ENCODE results near the gene MOGAT3.
"Not testable (repeated sequence)": the region's sequence is repeated elsewhere in the genome, so short reads cannot be mapped to it uniquely, and the experiment has no call there.

Gene MOGAT3

DNA sequence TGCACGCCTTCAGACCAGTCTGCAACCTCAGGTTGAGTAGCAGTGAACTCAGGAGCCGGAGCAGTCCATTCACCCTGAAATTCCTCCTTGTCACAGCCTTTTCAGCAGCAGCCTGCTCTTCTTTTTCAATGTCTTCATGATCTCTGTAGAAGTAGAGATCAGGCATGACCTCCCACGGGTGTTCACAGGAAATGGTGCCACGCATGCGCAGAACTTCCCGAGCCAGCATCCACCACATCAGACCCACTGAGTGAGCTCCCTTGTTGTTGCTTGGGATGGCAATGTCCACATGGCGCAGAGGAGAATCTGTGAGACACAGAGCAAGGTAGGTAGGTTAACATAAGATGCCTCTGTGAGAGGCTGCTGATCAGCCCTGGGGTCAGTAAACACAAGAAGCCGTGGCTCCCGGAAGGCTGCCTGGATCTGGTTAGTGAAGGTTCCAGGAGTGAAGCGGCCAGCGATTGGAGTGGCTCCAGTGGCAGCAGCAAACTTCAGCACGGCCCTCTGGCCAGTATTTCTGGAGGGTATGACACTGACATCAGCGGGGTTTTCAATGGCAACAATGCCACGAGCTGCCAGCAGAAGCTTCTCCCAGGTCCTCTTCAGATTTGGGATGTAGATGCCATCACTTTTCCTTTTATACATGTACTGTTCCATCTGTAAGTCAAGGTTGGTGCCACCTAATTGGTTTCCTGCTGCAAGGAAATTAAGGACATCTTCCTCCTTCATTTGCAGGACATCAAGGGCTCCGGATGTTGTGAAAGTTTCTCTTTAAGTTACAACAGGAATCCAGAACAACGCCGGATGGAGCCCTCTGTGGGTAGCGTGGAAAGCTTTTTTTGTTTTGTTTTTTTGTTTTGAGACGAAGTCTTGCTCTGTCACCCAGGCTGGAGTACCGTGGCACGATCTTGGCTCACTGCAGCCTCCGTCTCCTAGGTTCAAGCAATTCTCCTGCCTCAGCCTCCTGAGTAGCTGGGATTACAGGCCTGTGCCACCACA is 3.2 kb upstream of the MOGAT3 start:
- not testable (repeated sequence) for DNase-seq

DNA sequence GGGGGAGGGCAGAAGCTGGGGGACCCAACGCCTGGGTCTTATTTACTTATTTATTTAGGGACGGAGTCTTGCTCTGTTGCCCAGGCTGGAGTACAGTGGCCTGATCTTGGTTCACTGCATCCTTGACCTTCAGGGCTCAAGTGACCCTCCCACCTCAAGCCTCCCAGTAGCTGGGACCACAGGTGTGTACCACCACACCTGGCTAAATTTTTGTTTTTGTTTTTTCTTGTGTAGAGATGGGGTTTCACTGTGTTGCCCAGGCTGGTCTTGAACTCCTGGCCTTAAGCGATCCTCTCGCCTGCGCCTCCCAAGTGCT is 1.7 kb upstream of the MOGAT3 start:
- no peak for DNase-seq

DNA sequence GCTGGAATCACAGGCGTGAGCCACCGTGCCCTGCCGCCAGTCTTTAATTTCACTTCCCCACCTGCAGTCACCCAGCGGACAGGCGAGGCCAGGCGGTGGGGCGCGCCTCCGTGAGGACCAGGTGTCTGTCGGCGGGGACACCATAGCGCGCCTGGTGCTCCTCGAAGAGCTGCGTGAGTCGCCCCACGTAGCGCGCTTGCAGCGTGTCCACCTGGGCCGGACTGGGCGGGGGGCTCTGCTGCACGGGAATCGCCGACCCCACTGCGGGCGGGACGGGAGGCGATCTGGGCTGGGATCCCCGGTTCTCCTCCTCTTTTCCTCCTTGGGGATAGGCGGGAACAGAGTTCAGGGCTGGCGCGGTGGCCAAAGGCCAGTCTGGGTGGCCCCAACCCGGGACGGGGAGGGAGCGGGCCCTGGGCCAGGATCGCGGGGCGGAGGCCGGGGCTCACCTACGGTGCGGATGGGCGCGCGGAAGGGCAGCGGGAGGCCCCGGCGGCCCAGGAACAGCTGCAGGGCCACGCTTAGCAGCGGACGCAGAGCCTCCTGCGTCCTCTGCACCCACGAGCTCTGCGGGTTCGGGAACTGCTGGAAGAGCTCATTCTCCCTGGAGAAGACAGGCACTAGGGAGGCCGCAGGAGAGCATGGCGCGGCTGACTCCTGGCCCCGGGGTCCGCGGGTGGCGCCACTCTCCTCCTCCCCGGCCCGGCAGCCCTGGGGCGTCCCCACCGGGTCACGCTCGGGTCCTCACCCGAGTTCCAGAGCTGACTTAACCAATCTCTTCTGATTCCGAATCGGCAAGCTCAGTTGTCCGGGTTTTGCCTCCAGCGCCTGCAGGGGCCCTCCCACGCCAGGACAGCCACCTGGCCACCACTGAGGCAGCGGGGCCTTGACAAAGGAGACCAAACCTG is 1.1 kb upstream of the MOGAT3 start:
- DNase-seq: peak; percentile 60

DNA sequence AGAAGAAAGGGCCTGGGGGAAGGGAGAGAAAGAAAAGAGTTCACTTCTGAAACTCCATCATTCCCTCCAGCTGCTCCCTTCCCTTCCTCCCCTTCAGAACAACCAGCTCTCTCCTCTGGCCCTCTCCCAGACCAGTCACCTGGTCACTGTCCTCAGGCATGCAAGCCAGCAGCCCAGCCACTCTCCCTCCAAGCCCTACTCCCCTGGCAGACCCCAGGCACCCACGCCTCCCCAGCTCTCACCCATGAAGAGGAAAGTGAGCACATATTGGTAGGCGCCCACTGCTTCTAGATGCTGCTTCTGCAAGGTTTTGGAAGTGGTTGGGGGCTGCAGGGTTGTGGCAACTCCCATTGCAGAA is 353 bp downstream of the MOGAT3 start:
- DNase-seq: no peak

DNA sequence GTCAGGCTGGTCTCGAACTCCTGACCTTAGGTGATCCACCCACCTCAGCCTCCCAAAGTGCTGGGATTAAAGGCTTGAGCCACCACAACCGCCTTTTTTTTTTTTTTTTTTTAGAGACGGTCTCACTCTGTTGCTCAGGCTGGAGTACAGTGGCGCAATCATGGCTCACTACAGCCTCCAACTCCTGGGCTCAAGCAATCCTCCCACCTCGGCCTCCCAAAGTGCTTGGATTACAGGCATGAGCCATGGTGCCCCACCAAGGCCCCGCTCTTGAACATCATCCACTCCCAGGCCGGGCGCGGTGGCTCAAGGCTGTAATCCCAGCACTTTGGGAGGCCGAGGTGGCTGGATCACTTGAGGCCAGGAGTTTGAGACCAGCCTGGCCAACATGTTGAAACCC is 1.3 kb downstream of the MOGAT3 start:
- DNase-seq: not testable (repeated sequence)

DNA sequence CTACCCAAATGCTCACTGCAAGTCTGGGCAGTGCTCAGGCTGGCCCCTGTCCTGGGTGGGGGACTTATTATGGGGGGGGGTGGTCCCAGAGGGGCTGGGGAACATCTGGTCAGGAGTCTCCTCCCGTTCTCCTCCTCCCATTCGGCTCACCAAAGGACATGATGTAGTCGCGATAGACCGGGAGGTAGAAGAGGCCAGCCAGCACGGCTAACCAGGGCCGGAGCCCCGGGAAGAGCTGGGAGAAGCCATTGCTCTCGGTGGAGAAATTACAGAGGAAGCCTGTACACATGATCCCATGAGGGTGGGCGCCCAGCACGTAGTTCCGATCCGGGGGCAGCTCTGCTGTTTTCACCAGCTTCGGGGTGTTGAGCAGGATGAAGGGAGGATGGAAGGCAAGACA is 2.4 kb downstream of the MOGAT3 start:
- DNase-seq: no peak

DNA sequence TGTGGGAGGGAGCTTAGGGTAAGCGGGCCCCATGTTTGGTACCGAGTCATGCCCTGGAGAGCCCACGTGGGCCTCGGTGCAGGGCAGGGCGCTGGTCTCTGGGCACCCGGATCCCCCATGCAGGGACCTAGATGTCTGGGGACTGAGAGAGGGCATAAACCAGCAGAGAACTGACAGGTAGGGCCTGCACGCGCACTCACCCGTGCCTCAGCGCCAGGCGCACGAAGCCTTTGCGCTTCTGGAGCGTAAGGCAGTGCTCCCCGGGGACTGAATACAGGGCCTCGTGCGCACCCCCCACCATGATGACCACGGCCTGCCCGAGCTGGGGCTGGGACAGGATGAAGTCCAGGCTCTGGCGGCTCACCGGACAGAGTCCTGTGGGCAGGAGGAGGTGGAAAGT is 2.8 kb downstream of the MOGAT3 start:
- no peak for DNase-seq

DNA sequence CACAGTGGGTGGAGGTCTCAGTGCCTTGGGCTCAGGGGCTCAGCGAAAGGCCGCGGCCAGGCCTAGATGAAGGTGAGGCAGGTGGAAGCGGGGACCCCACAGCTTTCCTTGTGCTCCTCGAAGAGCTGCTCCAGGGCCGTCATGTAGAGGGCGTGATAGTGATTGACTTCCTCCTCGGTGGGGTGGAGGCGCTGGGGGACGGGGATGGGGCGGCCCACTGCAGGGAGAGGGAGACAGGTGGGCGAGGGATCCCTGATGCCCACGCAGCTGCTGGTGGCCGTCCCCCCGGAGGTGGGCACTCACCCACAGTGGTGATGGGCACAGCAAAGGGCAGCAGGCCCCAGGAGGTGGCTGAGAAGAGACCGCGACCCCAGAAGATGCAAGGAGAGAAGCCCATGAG is 5.0 kb downstream of the MOGAT3 start:
- DNase-seq: no peak

DNA sequence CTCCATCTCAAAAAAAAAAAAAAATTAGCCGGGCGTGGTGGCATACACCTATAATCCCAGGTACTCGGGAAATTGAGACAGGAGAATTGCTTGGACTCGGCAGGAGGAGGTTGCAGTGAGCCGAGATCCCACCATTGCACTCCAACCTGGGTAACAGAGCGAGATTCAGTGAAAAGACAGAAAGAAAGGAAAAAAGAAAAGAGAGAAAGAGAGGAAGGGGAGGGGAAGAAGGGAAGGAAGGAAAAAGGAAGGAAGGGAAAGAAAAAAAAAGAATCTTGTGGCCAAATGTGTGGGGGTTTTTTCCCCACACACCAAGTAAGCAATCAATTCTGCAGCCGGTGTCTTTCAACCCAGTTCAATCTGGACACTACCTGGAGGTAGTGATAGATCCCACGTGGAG is 11.7 kb downstream of the MOGAT3 start:
- DNase-seq: no peak

DNA sequence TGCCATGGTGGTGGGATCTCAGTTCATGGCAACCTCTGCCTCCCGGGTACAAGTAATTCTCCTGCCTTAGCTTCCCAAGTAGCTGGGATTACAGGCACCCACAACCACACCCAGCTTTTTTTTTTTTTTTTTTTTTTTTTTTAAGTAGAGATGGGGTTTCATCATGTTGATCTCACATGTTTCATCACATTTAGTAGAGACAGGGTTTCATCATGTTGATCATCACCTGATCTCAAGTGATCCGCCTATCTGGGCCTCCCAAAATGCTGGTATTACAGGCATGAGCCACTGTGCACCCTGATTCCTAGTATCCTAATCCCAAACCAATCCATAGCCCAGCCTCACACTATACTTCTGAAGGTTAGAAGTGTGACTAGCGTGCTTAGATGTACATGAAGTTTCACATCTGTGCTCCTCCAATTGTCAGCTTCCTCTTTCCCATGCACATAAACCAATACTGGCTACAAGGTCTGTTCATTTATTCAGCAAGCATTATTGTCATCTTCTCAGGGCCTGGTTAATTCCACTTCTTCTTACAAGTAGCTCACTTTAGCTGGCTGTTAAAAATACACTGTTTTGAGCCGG is 13.9 kb downstream of the MOGAT3 start:
- DNase-seq: no peak

DNA sequence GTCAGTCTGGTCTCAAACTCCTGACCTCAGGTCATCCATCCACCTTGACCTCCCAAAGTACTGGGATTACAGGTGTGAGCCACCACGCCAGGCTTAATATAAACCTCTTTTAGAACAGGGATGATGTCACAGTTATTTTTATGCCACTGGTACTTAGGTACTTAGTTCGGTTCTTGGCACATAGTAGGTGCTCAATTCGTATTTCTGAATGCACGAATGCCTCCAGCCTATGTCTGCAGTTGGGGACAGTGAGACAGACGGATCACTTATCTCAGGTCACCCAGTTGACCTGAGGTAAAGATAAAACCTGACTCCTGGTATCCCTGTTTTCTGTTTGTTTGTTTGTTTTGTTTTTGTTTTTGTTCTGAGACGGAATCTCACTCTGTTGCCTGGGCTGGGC is 14.6 kb downstream of the MOGAT3 start:
- DNase-seq: no peak

DNA sequence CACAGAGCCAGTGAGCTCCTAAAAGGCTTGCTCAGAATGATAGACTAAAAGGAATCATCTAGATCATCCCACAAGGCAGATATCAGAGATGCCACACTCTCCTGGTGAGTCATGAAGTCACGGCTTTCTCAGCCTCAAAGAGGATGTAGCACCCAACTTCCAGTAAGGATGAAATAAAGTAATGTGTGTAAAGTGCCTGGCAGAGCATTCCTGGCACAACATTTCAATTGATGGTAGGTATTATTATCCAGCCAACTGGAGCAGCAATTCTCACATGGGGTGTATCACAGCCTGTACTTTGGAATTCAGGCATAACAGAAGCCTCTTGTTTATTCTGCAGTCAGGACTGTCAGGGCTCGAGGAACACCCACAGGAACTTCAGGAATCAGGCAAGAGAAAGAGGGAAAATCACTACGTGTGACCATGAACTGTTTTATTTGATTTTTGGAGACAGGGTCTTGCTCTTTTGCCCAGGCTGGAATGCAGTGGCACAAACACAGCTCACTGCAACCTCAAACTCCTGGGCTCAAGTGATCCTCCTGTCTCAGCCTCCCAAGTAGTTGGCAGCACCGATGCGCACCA is 15.5 kb downstream of the MOGAT3 start:
- DNase-seq: no peak

DNA sequence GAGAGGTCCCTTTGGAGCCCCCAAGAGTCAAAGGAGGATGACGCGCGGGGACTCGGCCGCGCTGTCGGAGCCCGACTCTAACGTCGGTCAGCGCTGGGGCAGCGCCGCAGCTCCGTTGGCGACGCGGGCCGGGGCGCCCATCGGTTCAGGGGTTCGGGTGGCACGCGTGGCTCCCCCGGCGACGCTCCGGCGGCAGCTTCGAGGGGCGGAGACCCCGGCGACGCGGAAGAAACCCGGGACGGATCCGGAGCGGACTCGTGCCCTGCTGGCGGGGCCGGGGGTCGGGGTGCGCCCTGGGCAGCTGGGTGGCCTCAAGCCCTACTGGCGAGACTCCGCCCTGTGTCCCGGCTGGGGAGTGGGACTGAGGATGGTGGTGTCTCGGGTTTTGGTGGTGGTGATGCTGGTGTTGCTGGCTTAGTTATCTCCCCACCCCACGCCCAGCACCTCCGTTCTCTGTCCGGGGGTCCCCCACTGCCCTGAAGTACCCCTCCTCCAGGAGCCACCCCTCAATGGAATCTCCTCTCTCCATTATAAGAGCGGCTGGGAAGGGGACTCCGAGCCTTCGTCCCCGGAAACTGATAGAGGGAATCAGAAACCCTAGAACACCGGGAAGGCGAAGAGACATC is 20.6 kb downstream of the MOGAT3 start, which contains the start of gene NAT16:
Gene NAT16, minus strand, starts transcription at position 164 of the 626 bp plus-strand sequence. CDS start 5,486 bp downstream, outside the sequence.
- no peak for DNase-seq

DNA sequence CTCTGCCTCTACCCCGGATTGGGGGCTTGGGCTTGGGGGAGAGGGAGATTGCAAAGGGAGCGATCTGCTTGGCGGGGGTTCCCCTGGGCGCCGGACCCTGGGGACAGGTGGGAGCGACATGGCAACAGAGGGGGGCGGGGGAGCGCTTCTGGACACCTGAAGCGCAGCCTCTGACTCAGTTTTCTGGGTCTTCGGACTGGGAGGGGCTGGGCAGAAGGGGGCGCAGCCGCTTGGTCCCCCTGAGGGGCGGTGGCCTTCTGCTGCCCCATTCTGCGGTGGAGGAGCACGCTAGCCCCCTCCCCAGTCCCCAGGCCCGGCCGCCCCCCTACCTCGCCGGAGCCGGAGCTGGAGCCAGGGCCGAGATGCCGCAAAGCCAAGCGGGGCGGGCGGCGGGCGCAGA is 21.1 kb downstream of the MOGAT3 start:
- DNase-seq: no peak

DNA sequence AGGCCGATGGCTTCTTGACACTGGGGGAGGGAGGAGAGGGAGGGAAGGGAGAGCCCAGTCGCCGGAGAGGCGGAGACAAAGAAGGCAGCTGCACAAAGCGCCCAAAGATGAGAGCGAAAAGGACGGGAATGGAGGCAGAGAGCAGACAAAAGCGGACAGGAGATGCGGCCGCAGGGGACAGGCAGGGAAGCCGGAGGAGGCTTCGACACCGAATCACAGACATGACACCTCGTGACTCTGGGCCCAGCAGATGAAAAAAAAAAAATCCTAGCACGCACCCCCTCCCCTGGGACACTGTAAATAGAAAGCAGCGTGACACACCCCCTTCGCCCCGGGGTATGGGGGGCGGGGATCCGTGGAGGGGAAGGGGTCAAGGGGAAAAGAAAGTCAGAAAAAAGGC is 21.7 kb downstream of the MOGAT3 start:
- no peak for DNase-seq

DNA sequence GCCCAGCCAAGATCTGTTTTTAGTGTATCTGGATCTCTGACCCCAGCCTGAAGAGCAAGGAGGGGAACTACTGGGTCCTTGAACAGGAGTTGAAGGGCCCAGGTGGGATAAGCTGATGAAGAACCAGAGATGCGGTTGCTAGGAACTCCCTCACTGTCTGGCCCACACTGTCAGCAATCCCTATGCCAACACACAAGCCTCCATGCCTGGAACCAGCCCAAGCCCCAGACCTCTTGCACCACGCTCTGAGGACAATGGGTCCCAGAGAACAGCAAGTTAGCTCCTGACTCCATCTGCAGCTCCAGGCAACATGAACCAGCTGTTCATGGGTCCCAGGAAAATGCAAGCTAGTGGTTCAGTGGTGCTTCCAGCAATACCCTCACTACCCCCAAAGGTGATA is 23.2 kb downstream of the MOGAT3 start:
- no peak for DNase-seq

DNA sequence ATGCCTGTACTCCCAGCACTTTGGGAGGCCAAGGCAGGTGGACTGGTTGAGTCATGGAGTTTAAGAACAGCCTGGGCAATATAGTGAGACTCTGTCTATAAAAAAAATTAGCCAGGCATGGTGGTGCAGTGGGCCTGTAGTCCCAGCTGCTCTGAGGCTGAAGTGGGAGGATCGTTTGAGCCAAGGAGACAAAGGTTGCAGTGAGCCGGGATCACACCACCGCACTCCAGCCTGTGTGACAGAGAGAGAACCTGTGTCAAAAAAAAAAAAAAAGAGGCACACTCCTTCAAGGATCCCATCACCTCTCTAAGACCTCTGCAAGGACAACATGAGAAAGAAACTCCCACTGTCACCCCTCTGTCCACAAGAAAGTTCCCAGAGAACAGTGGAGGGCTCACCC is 25.2 kb downstream of the MOGAT3 start:
- no peak for DNase-seq

DNA sequence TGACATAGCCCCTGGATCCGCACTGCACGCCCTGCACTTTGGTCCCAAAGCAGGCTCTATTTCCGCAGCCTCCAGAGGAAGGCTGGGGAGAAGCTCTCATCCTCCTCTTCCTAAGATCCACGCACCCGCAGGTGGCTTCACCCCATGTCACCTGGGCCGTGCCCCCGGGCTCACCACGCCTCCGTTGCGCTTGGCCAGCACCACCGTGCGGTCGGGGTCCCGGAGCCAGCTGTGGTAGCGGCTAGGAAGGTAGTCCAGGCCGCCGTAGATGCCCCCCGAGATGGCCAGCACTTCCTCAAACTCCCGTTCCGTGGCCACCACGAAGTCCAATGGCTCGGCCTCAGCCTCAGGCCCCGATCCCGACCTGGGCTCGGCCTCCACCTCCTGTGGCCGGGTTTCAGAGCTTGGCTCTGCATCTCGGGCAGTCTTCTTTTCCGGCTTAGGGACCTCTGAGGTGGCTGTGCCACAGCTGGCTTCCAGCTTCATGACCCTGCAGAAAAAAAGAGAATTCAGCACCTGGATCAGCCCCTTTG is 26.4 kb downstream of the MOGAT3 start:
- no peak for DNase-seq

DNA sequence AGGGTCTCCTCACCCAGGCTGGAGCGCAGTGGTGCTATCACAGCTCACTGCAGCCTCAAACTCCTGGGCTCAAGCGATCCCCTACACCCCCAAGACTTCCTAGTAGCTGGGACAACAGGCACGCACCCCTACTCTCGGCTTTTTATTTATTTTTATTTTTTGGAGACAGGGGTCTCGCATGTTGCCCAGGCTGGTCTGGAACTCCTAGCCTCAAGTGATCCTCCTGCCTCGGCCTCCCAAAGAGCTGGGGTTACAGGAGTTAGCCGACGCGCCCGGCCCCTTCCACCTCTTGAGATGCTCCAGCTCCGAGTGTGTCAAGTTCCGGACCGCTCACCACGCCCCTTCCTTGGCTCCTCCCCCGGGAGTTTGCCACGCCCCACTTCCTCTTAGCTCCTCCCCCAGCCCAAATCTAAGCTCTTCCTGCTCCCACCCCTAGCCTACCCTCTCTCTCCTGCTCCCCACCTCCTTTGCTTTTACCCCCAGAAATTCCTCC is 27.0 kb downstream of the MOGAT3 start:
- DNase-seq: no peak

DNA sequence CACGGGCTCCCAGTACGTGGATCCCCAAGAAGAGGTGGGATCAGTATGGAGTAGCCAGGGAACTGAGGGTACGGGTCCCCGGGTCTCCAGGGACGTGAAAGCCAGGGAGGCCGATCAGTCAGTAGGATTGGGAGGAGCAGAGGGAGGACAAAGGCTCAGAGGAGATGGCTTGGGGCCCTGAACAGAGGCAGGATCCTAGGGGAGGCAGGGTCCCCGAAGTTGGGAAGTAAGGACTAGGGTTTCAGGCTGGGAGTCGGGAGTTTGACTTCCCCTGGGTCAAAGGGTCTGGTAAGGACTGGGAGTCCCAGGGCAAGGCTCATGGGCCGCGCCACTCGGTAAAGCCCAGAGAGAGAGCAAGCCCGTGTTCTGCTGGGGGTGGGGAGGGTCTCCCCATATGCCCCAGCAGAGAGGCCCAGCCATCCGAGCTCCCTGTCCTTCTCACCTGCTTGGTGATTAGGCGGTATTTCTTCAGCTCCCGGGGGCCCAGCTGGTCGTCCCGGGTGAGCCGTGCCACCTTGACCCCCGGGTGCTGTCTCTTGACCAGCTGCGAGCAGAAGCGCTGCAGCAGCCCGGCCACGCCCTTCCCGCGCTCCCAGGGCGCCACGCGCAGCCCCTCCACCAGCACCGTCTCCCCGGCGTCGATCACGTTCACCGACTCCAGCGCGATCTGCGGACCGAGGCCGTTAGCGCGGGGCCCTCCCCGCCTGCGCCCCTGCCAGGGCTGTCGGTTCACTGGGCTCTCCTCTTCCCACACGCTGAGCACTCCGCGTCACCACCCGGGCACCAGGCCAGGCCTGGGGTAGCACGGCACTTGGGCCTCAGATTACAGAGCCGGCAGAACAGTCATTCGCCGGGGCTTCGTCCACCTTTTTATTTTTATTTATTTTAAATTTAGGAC is 27.7 kb downstream of the MOGAT3 start:
- DNase-seq: peak; percentile 54
